Measurements from ENCODE around the gene SPATS2L.
A peak's percentile ranks its signal among the peaks of the same experiment; 100 is the strongest.

Gene SPATS2L

GRCh38 chr2:200476836-200477235, 170.3 kb downstream of the SPATS2L start:
- TF ChIP-seq CTCF (IDR thresholded peaks at IDR 0.05) = no peak

GRCh38 chr2:200477667-200478131, 171.2 kb downstream of the SPATS2L start:
- TF ChIP-seq CTCF (IDR thresholded peaks at IDR 0.05) = no peak

DNA sequence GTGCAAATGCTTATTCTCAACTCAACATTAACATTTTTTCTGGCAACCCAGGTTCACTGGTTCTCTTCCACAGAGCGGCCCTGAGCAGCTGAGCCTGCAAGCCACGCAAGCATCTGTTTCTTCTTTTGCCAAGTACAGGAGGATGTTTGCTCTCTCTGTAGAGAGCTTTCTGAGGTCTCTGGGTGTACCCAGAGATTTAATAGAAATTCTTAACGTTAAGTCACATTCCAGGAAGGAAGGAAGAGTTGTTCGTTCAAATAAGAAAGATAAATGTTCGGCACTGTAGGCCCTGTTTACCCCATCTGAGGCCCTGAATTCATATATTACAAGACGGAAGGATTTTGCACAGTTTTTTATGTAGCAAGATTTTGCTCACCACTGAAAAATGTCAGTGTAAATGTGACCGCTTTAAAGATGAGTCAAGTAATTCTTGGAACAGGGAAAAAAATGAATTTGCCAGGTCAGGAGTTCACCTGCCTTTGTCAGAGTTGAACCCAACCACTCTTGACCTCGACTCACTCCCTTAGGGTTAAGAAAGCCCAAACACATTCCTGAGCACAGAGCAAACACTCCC, 173.3 kb downstream of the SPATS2L start:
- no peak for TF ChIP-seq CTCF (IDR thresholded peaks at IDR 0.05)

- no peak for TF ChIP-seq CTCF (IDR thresholded peaks at IDR 0.05)
These were observed 175.7 kb downstream of the SPATS2L start for GRCh38 chr2:200482194-200482593.

GRCh38 chr2:200483729-200484198, 177.3 kb downstream of the SPATS2L start:
- peak; percentile 62 for TF ChIP-seq CTCF (IDR thresholded peaks at IDR 0.05)

DNA sequence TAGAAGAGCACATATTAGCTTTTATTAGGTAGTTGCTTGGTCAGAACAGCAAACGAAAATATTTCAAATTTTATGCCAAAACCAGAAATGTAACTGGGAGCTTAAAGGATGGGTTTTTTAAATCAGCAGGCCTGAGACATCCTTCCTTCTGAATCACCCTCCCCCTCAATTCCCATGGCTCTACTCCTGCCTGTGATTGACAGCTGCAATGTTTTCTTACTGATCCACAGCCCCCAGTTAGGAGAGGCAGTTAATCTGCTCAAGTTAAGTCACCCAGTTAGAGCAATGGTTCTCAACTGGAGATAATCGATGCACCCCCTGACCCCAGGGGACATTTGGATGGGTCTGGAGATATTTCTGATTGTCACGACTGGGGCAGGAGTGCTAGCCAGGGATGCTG, 178.4 kb downstream of the SPATS2L start:
- TF ChIP-seq CTCF (IDR thresholded peaks at IDR 0.05) = no peak

GRCh38 chr2:200486529-200486928, 180.0 kb downstream of the SPATS2L start:
- no peak for TF ChIP-seq CTCF (IDR thresholded peaks at IDR 0.05)

DNA sequence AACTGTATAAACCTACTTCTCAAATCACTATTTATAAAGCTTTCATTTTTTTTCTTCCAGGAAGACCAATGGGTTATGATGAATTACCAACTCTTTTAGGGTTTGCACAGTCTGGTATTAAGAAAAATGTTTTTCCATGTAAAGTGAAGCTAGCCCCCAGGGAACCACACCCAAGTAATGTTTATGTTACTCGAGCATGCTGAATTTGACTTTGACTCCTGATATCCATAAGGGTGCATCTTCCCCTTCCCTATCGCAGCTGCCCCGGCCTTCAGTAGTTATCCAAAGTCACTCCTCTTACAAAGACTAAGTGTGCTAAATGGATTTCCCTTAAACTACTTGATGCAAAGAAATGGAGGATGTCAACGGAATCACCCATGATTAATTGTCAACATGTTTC, 181.7 kb downstream of the SPATS2L start:
- no peak for TF ChIP-seq CTCF (IDR thresholded peaks at IDR 0.05)

Data from LNCAP (cell line).